ENCODE measurements around the gene CHAF1B.

CHAF1B gene

GRCh38 chr21:36465478-36465877, 80.3 kb downstream of the CHAF1B start:
- no peak for DNase-seq

GRCh38 chr21:36466061-36466511, 80.9 kb downstream of the CHAF1B start:
- DNase-seq = no peak

Measured in inflammatory macrophage treated with lipopolysaccharide for 4 hours (primary cell).